Testis (tissue), 3 donors: ENCODE measurements around the gene FOXB1. TPM values are rescaled to one million over a fixed set of nuclear protein-coding genes. Genes with fewer than 3 reads are reported as not detected.

Source experiments
- DNase-seq: peaks from one replicate; pipeline ENCODE4 v3.0.0-alpha.2; 2019
- H3K27ac ChIP-seq, 2 donors: fragments of 200-600 bp; sonication (generic); one replicate each; pipeline ENCODE4 v1.5.1; 2019
- H3K27me3 ChIP-seq: fragments of 200-600 bp; sonication (generic); one replicate; pipeline ENCODE4 v1.5.1; 2019
- H3K36me3 ChIP-seq: fragments of 200-600 bp; sonication (generic); one replicate; pipeline ENCODE4 v1.5.1; 2017; ENCODE audit warnings: low read depth; ENCODE audit errors: missing control alignments
- H3K4me1 ChIP-seq: fragments of 200-600 bp; sonication (generic); one replicate; pipeline ENCODE4 v1.5.1; 2019
- H3K4me3 ChIP-seq, 2 donors: fragments of 200-600 bp; sonication (generic); one replicate each; pipeline ENCODE4 v1.5.1; 2017 to 2019
- H3K9me3 ChIP-seq: fragments of 200-600 bp; sonication (generic); one replicate; pipeline ENCODE4 v1.5.1; 2017
- CTCF ChIP-seq, 3 experiments: fragments of 450-650 bp in 2 of 3; fragments of 200-600 bp in 1 of 3; sonication (generic) in 1 of 3; IDR thresholded peaks; one replicate each; pipeline ENCODE4 v1.5.1; 2016 to 2019; ENCODE audit warnings: antibody characterized with exemption in 3 of 3, mild to moderate bottlenecking in 2 of 3, moderate library complexity in 1 of 3
- POLR2A ChIP-seq: fragments of 450-650 bp; IDR thresholded peaks from one replicate; pipeline ENCODE4 v1.6.1; 2017; ENCODE audit warnings: antibody characterized with exemption, mild to moderate bottlenecking, moderate library complexity
- WGBS, 2 donors: methylation state at CpG; one replicate each; pipeline ENCODE4 v1.1.5; 2018; 5-methylcytosine and 5-hydroxymethylcytosine counted together
- intact Hi-C: fragments of 100-400 bp; cut with DNase I; formaldehyde crosslinking; loops from one replicate; pipeline ENCODE4 v1.15.1; 2023; ENCODE audit warnings: low total_unique reads
- polyA plus RNA-seq: library from polyadenylated mRNA; stranded (reverse); fragments of 350-450 nt; fragmentation: Illumina TruSeq; extraction: RNeasy Lipid Tissue Mini Kit (QIAGEN cat#74804); gene quantifications from one replicate; pipeline ENCODE4 v1.2.3, GENCODE V29; 2014; ENCODE audit warnings: low read depth, low replicate concordance; ENCODE audit not compliant: insufficient read depth
- total RNA-seq, 2 donors: library from RNA; depleted of rRNA; stranded (reverse); fragments of >200 nt; gene quantifications; one replicate each; pipeline ENCODE4 v1.2.3, GENCODE V29; 2016

The FOXB1 gene
- total and polyA plus RNA-seq, 3 donors from 2014 or later = 0.56 to 7.4 (median 1.5) TPM

GRCh38 chr15:60044636-60045270, 40.6 kb downstream of the FOXB1 start:
- no peak overlapping the region for H3K27ac ChIP-seq
- H3K4me1 ChIP-seq = no peaks in the 10 kb centered on the region
- 50 to 61% methylated on average over 5 of the region's 5 CpGs for WGBS, 2 donors
- intact Hi-C loops = loop anchor here (10.0 kb wide), 1 partner anchor 60 kb away; no protein-coding TSS in a partner anchor
- H3K27me3 ChIP-seq = no peaks in the 10 kb centered on the region
- DNase-seq = no peak
- no peaks in the 10 kb centered on the region for H3K9me3 ChIP-seq
- H3K4me3 ChIP-seq = no peak overlapping the region
- TF ChIP-seq POLR2A (no peak), CTCF (IDR thresholded peaks at IDR 0.05) (no peak)
- H3K36me3 ChIP-seq = no peaks in the 10 kb centered on the region

GRCh38 chr15:60047701-60048100, 43.6 kb downstream of the FOXB1 start:
- intact Hi-C loops = loop anchor here (10.0 kb wide), 1 partner anchor 57 kb away; no protein-coding TSS in a partner anchor
- DNase-seq = no peak
- no peak overlapping the region for H3K27ac ChIP-seq
- WGBS, 2 donors = 73 to 74% methylated on average over 1 of the region's 1 CpG
- TF ChIP-seq CTCF (IDR thresholded peaks at IDR 0.05) = no peak
- TF ChIP-seq POLR2A = no peak
- no peaks in the 10 kb centered on the region for H3K36me3 ChIP-seq
- H3K27me3 ChIP-seq = no peaks in the 10 kb centered on the region
- H3K4me1 ChIP-seq = no peaks in the 10 kb centered on the region
- H3K4me3 ChIP-seq = no peak overlapping the region
- H3K9me3 ChIP-seq = no peaks in the 10 kb centered on the region

- H3K27me3 ChIP-seq = no peaks in the 10 kb centered on the region
- WGBS, 2 donors = 96 to 97% methylated on average over 1 of the region's 1 CpG
Measured at GRCh38 chr15:60049948-60050347, 45.8 kb downstream of the FOXB1 start.

GRCh38 chr15:60052796-60053195, 48.7 kb downstream of the FOXB1 start:
- TF ChIP-seq CTCF (IDR thresholded peaks at IDR 0.05) = no peak
- no peak for TF ChIP-seq POLR2A
- no peak for DNase-seq
- WGBS, 2 donors = 83 to 88% methylated on average over 2 of the region's 2 CpGs
- intact Hi-C loops = no loop called here
- H3K4me1 ChIP-seq = no peaks in the 10 kb centered on the region
- no peak overlapping the region for H3K4me3 ChIP-seq
- no peaks in the 10 kb centered on the region for H3K27me3 ChIP-seq
- no peak overlapping the region for H3K27ac ChIP-seq
- H3K36me3 ChIP-seq = no peaks in the 10 kb centered on the region
- H3K9me3 ChIP-seq = no peaks in the 10 kb centered on the region

More at GRCh38 chr15:60049948-60050347, 45.8 kb downstream of the FOXB1 start:
- TF ChIP-seq CTCF (IDR thresholded peaks at IDR 0.05) = no peak
- TF ChIP-seq POLR2A = no peak
- no peaks in the 10 kb centered on the region for H3K9me3 ChIP-seq
- no peaks in the 10 kb centered on the region for H3K4me1 ChIP-seq
- intact Hi-C loops = loop anchor here (10.0 kb wide), 1 partner anchor 55 kb away; no protein-coding TSS in a partner anchor
- no peaks in the 10 kb centered on the region for H3K36me3 ChIP-seq
- no peak overlapping the region for H3K27ac ChIP-seq
- no peak overlapping the region for H3K4me3 ChIP-seq
- no peak for DNase-seq

- Histone ChIP-seq H3K4me3 (no peak overlapping the region), H3K4me1 (no peaks in the 10 kb centered on the region), H3K9me3 (no peaks in the 10 kb centered on the region), H3K36me3 (no peaks in the 10 kb centered on the region), H3K27ac (no peak overlapping the region), H3K27me3 (no peaks in the 10 kb centered on the region)
- WGBS, 2 donors = 92 to 98% methylated on average over 2 of the region's 2 CpGs
- TF ChIP-seq POLR2A (no peak), CTCF (IDR thresholded peaks at IDR 0.05) (no peak)
- DNase-seq = no peak
- intact Hi-C loops = no loop called here
Measured at GRCh38 chr15:60054472-60054871, 50.4 kb downstream of the FOXB1 start.
